ENCODE data around the gene STEAP1B. TPM values are rescaled to one million over a fixed set of nuclear protein-coding genes. Genes with fewer than 3 reads are reported as not detected.

STEAP1B gene
- total RNA-seq, 2 donors from 2014 or later, result 0.73 to 0.75 TPM

GRCh38 chr7:22371878-22372277 is 128.1 kb downstream of the STEAP1B start:
- ATAC-seq (no peak), DNase-seq (no peak)
- Mint-ChIP-seq H3K27me3 (peaks cover 15% of the 10 kb centered on the region), H3K4me1 (no peaks in the 10 kb centered on the region), H3K4me3 (no peak overlapping the region), H3K36me3 (ENCODE audit: low read depth) (no peaks in the 10 kb centered on the region), H3K27ac (no peak overlapping the region)
- no peaks in the 10 kb centered on the region for H3K9me3 ChIP-seq (ENCODE audit: control insufficient read depth, low read length, poor library complexity, severe bottlenecking)

Other genes starting within 250 kb of the STEAP1B start
- gene RAPGEF5, start 143.0 kb downstream of the STEAP1B start, total RNA-seq, result under 1 TPM; 0.10 to 0.85 TPM
- gene IL6, start 227.0 kb upstream of the STEAP1B start, total RNA-seq, result 1 to 10 TPM in 1 of 2 donors, under 1 TPM in 1; 0.57 to 1.5 TPM

Measured in T-helper 17 cell (primary cell).